ENCODE measurements around the gene ZCWPW2.

ZCWPW2 gene

GRCh38 chr3:28348629-28349468 is at the start of gene ZCWPW2, which contains the start of gene AZI2:
ZCWPW2 (plus strand) TSS chr3:28348721; CDS start chr3:28413069, 64,348 bp downstream.
AZI2 (minus strand) TSS chr3:28348824; CDS start chr3:28340617, 8,207 bp downstream.
- peak; percentile 82 for DNase-seq

DNA sequence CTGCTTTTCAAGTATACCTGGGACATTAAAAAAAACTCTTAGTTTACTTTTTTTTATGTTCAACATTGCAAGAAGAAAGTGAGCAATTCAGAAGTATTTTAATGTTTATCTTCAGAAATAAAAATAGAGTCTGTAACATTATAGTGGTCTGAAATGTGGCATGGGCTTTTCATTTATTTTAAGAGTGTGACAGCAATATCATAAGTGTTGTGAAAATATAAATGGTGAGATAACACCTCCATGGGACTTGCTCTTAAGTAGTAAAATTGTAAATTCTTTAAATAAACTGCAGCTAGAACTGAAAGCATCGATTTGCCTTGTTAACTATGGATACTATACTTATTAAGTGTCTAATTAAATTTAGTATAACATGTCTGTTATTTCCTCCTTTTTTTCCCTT is 48.8 kb upstream of the ZCWPW2 start:
- no peak for DNase-seq

DNA sequence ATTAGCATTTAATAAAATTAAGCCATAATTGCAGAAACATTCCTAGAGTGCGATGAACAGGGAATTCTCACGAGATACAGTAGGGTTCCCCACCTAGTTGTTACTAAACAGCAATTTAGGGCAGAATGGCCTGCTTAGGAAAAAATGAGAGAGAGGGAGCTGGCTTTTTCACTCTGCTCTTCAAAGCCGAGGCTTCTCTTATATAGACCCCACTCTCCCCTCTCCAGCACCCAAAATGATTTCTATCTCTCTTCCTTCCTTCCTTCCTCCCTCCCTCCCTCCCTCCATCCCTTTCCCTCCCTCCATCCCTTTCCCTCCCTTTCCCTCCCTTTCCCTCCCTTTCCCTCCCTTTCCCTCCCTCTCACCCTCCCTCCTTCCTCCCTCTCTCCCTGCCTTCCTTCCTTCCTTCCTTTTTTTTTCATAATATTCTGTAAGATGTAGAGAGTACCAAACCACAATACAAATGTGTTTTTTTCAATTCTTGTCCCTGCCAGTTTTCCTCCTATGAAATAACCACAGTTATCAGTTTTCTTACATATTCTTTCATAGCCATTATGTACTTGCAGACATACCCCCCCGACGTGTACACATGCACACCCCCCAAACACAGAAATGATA is 48.1 kb upstream of the ZCWPW2 start:
- no peak for DNase-seq

- no peak for DNase-seq
Observed at GRCh38 chr3:28301688-28302087, 46.8 kb upstream of the ZCWPW2 start.

GRCh38 chr3:28308196-28308595 is 40.3 kb upstream of the ZCWPW2 start:
- DNase-seq: no peak

- DNase-seq: no peak
Observed at GRCh38 chr3:28315711-28316110, 32.8 kb upstream of the ZCWPW2 start.

DNA sequence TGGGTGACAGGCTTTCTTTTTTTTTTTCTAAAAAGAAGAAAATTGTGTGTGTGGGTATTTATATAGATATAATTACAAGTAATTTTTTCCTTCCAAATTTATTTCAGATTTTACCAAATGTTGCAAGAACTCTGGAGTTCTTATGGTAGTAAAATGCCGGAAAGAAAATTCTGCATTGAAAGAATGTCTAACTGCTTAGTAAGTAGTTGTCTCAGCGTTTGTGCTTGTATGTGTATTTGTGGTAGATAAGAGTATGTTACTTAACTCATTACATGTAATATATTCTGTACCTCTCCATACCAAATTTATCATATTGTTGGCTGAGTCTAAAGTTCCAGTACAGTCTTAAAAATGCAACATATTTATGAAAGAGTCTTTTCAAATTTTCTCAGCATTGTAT is 32.3 kb upstream of the ZCWPW2 start:
- no peak for DNase-seq

- DNase-seq: peak; percentile 31
Observed at GRCh38 chr3:28317438-28318022, 31.0 kb upstream of the ZCWPW2 start.

GRCh38 chr3:28320981-28321380 is 27.5 kb upstream of the ZCWPW2 start:
- DNase-seq: no peak

GRCh38 chr3:28322464-28322863 is 26.1 kb upstream of the ZCWPW2 start:
- no peak for DNase-seq

DNA sequence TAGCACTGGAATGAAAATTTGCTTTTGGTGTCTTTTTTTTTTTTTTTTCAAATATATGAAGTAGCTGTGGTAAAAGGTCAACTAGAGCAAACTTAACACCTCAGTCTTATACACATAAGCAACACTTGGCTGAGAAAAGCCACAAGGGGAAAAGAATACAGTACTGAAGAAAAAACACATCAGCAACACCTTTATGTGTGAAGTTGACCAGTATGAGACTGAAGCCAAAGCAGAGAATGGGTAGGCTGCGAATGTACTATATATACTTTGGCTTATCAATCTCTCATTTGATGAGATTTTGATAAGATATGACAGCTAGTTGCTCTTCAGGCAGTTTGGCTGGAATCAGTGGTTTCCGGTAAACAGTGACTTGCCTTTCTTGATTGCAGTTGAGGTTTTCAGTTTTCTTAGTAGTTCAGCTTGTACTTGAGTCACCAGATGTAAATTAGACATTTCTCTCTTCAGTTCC is 22.0 kb upstream of the ZCWPW2 start:
- no peak for DNase-seq

DNA sequence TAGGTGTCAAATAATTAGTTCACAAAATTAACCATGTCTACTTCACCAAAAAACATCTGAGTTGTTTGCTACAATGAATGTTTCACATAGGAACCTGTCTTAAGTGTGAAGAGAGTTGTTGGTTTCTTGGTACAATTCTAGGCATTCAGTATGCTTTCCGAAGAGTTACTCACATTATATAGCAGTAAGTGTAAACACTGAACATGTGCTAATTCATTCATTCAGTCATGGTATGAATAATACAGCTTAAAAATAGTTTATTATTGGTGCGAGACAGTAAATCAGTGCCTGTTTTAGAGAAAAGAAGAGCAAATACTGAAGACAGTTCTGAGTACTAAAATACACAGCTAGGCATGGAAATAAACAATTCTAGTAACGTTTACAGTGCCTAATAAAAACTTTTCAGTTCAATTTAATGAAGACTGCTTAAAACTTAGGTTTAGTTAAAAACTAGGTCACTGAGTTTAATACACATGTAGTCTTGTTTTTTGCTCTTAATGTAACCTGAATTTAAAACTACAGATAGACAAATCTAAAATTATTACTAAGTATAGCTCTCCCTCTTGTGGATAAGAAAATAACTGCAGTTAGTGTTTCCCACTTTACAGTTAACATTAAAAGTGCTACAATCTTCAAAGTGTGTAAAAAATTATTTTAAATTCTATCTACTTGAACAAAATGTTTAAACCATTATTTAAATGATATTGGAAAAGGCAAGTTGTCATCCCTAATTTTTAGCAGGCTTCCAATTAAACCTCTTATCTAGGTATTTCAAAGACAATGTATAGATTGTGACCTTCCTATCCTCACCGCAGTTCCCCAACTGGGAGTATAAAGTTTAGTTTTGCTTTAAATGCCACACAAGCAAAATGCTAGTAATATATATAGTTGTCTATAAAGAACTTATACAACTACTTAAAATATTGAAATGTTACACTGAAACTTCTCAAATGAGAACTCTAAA is 20.1 kb upstream of the ZCWPW2 start:
- DNase-seq: no peak

DNA sequence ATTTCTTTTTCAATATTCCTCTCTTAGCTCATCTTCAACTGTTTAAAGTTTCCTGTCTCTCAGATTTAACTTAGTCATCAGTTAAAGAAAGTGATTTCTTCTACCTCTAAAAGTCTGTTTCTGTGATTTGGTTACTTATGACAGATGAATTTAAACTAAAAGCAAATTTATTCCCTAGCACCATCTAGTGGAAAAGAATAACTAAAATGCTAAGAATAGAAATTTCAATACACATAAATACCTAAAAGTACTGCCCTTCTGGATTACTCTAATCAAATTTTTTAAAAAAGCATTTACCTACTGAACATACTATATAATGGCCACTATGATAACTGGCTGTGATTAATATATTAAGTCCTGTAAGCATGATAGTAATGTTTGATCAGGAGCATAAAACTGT is 14.0 kb upstream of the ZCWPW2 start:
- no peak for DNase-seq

- no peak for DNase-seq
Observed at GRCh38 chr3:28335246-28335645, 13.3 kb upstream of the ZCWPW2 start.

- DNase-seq: no peak
Observed at GRCh38 chr3:28337230-28337629, 11.3 kb upstream of the ZCWPW2 start.

DNA sequence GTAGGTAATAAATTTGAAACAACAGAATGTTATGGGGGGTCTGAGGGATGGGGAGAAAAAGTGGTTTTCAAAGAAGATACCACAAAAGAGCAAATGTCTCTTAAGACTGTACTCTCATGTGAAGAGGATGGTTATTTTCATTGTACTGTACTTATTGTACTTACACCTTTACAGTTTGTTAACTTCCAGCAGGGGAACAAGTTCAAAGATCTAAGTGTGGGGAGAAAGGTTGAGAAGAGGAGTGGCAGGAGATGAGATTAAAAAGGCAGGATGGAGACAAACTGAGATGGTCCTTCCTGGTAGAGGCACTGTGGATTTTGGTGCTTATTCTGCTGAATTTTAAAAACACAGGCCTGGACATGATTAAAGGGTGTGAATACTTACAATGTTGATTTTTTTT is 5.4 kb upstream of the ZCWPW2 start:
- no peak for DNase-seq

GRCh38 chr3:28345690-28346089 is 2.8 kb upstream of the ZCWPW2 start:
- no peak for DNase-seq

DNA sequence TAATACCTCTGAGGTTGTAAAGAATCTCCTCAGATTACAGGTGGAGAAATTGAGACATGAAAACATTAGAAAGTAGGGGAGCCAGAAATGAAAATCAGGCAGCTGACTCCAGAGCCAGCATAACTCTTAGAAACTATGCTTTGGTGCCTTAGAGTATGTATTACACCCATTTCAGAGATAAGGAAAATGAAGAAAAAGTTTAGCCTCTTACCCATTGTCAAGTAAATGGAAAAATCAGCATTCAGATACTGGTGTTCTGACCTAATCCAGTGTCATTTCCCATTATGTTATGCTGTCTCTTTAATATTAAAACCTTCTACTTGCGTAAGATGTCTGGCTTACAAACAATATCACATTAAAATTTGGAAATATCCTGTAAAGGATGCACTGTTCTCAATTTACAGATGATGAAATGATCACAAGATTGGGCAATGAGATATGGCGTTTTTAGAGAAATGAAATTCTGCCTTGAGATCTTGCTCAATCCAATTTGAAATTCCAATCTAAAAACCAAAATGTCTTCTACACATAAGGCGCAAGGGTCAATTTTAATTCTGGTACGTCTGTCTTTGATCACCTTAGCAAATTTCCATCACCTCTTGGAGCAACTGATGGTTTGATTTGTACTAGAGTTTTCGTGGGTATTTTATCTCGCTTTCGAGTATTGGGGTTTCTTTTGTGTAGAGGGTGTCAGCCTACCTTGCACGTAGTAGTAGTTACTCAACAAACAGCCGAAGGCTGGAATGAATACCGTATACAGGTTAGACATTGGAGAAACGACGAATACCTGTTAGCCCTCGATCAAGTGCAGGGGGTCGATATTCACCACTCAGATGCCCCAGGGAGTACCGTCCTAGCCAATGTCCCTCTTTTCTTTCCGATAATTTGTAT is 902 bp upstream of the ZCWPW2 start:
- no peak for DNase-seq

DNA sequence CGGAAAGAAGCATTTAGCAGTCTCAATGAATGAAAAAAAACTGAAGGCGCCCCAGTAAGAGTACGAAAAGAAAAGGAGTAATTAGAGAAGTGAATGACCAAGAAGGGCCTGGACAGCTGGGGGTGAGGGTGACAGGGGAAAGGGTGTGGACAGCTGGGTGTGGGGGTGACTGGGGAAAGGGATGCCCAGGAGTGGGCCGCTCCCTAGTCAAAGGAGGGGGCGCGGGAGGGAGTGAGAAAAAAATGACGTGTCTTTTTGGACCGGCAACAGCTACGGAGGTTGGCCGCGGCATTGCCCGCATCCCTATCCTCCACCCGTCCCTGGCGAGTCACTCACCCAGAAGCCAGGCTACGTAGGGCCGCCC is 274 bp upstream of the ZCWPW2 start:
- DNase-seq: no peak

GRCh38 chr3:28349469-28350000 is 1.0 kb downstream of the ZCWPW2 start:
- DNase-seq: no peak

- no peak for DNase-seq
Observed at GRCh38 chr3:28376424-28376823, 27.9 kb downstream of the ZCWPW2 start.

Measured in NCI-H2171 (cell line).